Measurements from ENCODE around the gene TWF2. TPM values are rescaled to one million over a fixed set of nuclear protein-coding genes. Genes with fewer than 3 reads are reported as not detected.

The TWF2 gene
- total and polyA plus RNA-seq, 9 of the 15 experiments (the other 6 are each of a cell fraction or from before 2014, with no cell fraction given) = 0.11 to 61.9 (median 29.7) TPM

- no peak overlapping the region for H3K4me3 ChIP-seq
- H3K9me1 ChIP-seq (ENCODE audit: control insufficient read depth, insufficient read depth, low read length) = peaks cover 3% of the 10 kb centered on the region
- no peaks in the 10 kb centered on the region for H3K9me3 ChIP-seq (replicated peaks; ENCODE audit: control insufficient read depth, insufficient read depth, low read depth, low read length)
- H3K4me2 ChIP-seq (ENCODE audit: insufficient read depth, low read length) = no peak overlapping the region
- no peaks in the 10 kb centered on the region for H3K27me3 ChIP-seq (ENCODE audit: control insufficient read depth in 2 of 2, insufficient read depth in 2 of 2, low read length in 2 of 2)
- no peak for DNase-seq (ENCODE audit: extremely low read depth in 1 of 4, low spot score in 3 of 4)
- peaks cover 46% of the 10 kb centered on the region for H3K79me2 ChIP-seq (ENCODE audit: control insufficient read depth, insufficient read depth, low read length)
- H3K4me1 ChIP-seq (replicated peaks in 1 of 2; ENCODE audit: control insufficient read depth in 2 of 2, insufficient read depth in 2 of 2, low read length in 2 of 2) = peaks cover 0 to 19% of the 10 kb centered on the region in 2 experiments; a peak in 3 of 5 replicates
- intact Hi-C loops (cut with micrococcal nuclease) (no loop called here), in situ Hi-C loops (cut with MboI) (no loop called here)
- ChIA-PET POLR2A (interaction anchor here (0.7 to 1.6 kb wide), 3 partner anchors 9 to 15 kb away, joined by 3 to 7 read pairs (median 5); no protein-coding TSS in a partner anchor), CTCF (ENCODE audit: low intra/inter-chr PET ratio) (no interaction called here)
- BruUV-seq (replicated peaks) = no TSS peak
- no peak overlapping the region for H3K27ac ChIP-seq (ENCODE audit: extremely low read depth, low read depth, low read length)
- TF ChIP-seq BMI1 (IDR thresholded peaks at IDR 0.05; ENCODE audit: low read length) = no peak
- no peak for TF ChIP-seq MTA1 (IDR thresholded peaks at IDR 0.05; ENCODE audit: borderline replicate concordance)
- no peak for TF ChIP-seq SAFB2 (IDR thresholded peaks at IDR 0.05; ENCODE audit: borderline replicate concordance, low read depth, low read length, severe bottlenecking)
- no peak for TF ChIP-seq ZNF121 (CRISPR knock-in tag; conservative IDR thresholded peaks at IDR 0.05)
- no peak for TF ChIP-seq BDP1 (IDR thresholded peaks at IDR 0.05; ENCODE audit: insufficient read depth, insufficient read length)
- no peak for TF ChIP-seq RBM34 (IDR thresholded peaks at IDR 0.05; ENCODE audit: borderline replicate concordance, insufficient read depth, low read length)
- no peak for TF ChIP-seq ZNF280A (IDR thresholded peaks at IDR 0.05; ENCODE audit: low read depth, partially characterized antibody)
- TF ChIP-seq SREBF2 (CRISPR knock-in tag; IDR thresholded peaks at IDR 0.05) = no peak
- TF ChIP-seq NR2C2 (CRISPR knock-in tag; IDR thresholded peaks at IDR 0.05) = no peak
- TF ChIP-seq NR2C2 (tag; IDR thresholded peaks at IDR 0.05) = no peak
- TF ChIP-seq CXXC5 (CRISPR knock-in tag; IDR thresholded peaks at IDR 0.05) = no peak
- TF ChIP-seq ZNF133 (CRISPR knock-in tag; IDR thresholded peaks at IDR 0.05) = no peak
- no peak for TF ChIP-seq KAT8 (IDR thresholded peaks at IDR 0.05; ENCODE audit: low read depth)
- no peak for TF ChIP-seq CHD2 (IDR thresholded peaks at IDR 0.05; ENCODE audit: low read depth, low read length)
- no peak for TF ChIP-seq HCFC1 (IDR thresholded peaks at IDR 0.05; ENCODE audit: low read depth, low read length)
- TF ChIP-seq SRSF3 (IDR thresholded peaks at IDR 0.05; ENCODE audit: insufficient read depth, low read length) = no peak
- no peak for ATAC-seq
- FAIRE-seq = no peak
- no peaks in the 10 kb centered on the region for H4K20me1 ChIP-seq (replicated peaks; ENCODE audit: control insufficient read depth, insufficient read depth, low read length)
- no peak overlapping the region for H2AFZ ChIP-seq (ENCODE audit: low read depth, low read length)
- no peak overlapping the region for H3K9ac ChIP-seq (ENCODE audit: insufficient read depth in 1 of 2, low read depth in 2 of 2, low read length in 2 of 2)
- H3K36me3 ChIP-seq (ENCODE audit: control insufficient read depth, insufficient read depth, low read length) = peaks cover 96% of the 10 kb centered on the region
Measured at GRCh38 chr3:52262447-52262846, 23.5 kb upstream of the TWF2 start.

Measured in K562 (cell line).